ENCODE measurements around the gene PLCG1. TPM values are rescaled to one million over a fixed set of nuclear protein-coding genes. Genes with fewer than 3 reads are reported as not detected.
A peak's percentile ranks its signal among the peaks of the same experiment; 100 is the strongest.

Gene PLCG1
- total RNA-seq, 2 donors from 2014 or later = 185 to 255 TPM

DNA sequence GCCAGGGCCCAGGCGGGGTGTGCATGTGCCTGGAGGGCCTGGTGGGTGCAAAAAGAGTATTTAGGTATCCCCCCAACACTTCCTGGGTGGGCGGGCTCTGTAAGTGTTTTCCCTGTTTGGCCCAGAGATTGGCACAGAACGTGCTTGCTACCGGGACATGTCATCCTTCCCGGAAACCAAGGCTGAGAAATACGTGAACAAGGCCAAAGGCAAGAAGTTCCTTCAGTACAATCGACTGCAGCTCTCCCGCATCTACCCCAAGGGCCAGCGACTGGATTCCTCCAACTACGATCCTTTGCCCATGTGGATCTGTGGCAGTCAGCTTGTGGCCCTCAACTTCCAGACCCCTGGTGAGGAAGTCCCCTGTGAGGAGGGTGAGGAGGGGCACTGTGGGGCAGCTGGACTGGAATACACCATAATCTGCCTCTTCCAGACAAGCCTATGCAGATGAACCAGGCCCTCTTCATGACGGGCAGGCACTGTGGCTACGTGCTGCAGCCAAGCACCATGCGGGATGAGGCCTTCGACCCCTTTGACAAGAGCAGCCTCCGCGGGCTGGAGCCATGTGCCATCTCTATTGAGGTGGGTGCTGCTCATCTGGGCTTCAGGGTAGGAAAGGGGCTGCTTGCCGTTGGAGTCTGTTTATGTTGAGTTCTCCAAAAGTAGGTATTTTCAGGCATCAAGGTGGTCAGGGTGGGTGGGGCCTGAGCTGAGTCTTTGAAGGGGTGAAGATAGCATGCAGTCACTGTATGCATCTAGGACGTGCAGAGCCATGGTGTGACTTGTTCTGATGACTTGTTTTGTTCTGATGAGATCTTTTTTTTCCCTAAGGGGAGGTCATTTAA is 35.2 kb downstream of the PLCG1 start:
- peak overlapping the region; percentile 70 to 95 for H3K27ac ChIP-seq
- no peak overlapping the region for H3K4me3 ChIP-seq
- no peaks in the 10 kb centered on the region for H3K9me3 ChIP-seq
- H3K4me1 ChIP-seq (ENCODE audit: control insufficient read depth in 1 of 2, low read depth in 2 of 2) = peaks cover 33 to 57% of the 10 kb centered on the region in 2 donors
- DNase-seq (ENCODE audit: low spot score) (no peak), ATAC-seq (ENCODE audit: insufficient number of reproducible peaks, low FRiP score, low read depth) (no peak)
- TF ChIP-seq, protein P1, sequence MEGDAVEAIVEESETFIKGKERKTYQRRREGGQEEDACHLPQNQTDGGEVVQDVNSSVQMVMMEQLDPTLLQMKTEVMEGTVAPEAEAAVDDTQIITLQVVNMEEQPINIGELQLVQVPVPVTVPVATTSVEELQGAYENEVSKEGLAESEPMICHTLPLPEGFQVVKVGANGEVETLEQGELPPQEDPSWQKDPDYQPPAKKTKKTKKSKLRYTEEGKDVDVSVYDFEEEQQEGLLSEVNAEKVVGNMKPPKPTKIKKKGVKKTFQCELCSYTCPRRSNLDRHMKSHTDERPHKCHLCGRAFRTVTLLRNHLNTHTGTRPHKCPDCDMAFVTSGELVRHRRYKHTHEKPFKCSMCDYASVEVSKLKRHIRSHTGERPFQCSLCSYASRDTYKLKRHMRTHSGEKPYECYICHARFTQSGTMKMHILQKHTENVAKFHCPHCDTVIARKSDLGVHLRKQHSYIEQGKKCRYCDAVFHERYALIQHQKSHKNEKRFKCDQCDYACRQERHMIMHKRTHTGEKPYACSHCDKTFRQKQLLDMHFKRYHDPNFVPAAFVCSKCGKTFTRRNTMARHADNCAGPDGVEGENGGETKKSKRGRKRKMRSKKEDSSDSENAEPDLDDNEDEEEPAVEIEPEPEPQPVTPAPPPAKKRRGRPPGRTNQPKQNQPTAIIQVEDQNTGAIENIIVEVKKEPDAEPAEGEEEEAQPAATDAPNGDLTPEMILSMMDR (IDR thresholded peaks at IDR 0.05) = no peak
- no peaks in the 10 kb centered on the region for H3K27me3 ChIP-seq (replicated peaks; ENCODE audit: insufficient read depth)
- peaks cover 21% of the 10 kb centered on the region for H3K36me3 ChIP-seq

DNA sequence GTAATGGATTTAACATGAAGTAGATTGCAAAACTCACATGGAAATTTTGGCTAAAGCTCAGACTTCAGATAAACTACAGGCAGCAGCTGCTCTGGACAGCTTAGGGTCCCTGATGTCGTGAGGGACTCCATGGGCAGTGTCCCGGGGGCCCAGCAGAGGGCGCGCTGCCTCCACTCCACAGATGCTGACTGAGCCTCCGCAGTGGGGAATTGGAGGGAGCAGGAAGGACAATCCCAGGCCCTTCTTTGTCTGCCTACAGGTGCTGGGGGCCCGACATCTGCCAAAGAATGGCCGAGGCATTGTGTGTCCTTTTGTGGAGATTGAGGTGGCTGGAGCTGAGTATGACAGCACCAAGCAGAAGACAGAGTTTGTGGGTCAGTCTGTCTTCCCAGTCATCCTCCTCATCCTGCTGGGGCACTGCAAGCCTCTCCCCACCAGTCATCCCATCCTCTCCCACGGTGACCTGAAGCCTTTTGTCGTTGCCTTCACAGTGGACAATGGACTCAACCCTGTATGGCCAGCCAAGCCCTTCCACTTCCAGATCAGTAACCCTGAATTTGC is 35.9 kb downstream of the PLCG1 start:
- no peak overlapping the region for H3K4me3 ChIP-seq
- peaks cover 38 to 64% of the 10 kb centered on the region in 2 donors for H3K4me1 ChIP-seq (ENCODE audit: control insufficient read depth in 1 of 2, low read depth in 2 of 2)
- peaks cover 14% of the 10 kb centered on the region for H3K36me3 ChIP-seq
- H3K27me3 ChIP-seq (replicated peaks; ENCODE audit: insufficient read depth) = no peaks in the 10 kb centered on the region
- peak overlapping the region; percentile 84 to 95 for H3K27ac ChIP-seq
- DNase-seq (ENCODE audit: low spot score) = peak; percentile 51
- TF ChIP-seq, protein P1 (IDR thresholded peaks at IDR 0.05) = peak; percentile 93
- ATAC-seq (ENCODE audit: insufficient number of reproducible peaks, low FRiP score, low read depth) = peak; percentile 40
- no peaks in the 10 kb centered on the region for H3K9me3 ChIP-seq

DNA sequence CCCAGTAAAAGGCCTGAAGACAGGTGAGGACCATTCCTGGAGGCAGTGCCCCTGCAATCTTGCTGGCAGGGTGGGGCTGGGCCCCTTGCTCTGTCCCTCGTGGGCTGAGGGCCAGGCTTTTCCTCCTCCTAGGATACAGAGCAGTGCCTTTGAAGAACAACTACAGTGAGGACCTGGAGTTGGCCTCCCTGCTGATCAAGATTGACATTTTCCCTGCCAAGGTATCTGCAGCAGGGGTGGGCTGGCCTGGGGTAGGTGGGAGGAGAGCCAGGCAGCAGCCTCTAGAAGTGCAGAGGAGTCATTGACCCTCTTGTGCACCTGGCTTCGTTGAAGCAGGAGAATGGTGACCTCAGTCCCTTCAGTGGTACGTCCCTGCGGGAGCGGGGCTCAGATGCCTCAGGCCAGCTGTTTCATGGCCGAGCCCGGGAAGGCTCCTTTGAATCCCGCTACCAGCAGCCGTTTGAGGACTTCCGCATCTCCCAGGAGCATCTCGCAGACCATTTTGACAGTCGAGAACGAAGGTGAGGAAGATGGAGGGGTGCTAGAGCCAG is 36.5 kb downstream of the PLCG1 start:
- DNase-seq (ENCODE audit: low spot score) = no peak
- no peak for ATAC-seq (ENCODE audit: insufficient number of reproducible peaks, low FRiP score, low read depth)
- TF ChIP-seq, protein P1 (IDR thresholded peaks at IDR 0.05) = no peak
- Histone ChIP-seq H3K9me3 (no peaks in the 10 kb centered on the region), H3K4me1 (ENCODE audit: control insufficient read depth in 1 of 2, low read depth in 2 of 2) (peaks cover 43 to 70% of the 10 kb centered on the region in 2 donors), H3K36me3 (peaks cover 8% of the 10 kb centered on the region), H3K27ac (peak overlapping the region; percentile 84 to 95), H3K27me3 (replicated peaks; ENCODE audit: insufficient read depth) (no peaks in the 10 kb centered on the region), H3K4me3 (no peak overlapping the region)

DNA sequence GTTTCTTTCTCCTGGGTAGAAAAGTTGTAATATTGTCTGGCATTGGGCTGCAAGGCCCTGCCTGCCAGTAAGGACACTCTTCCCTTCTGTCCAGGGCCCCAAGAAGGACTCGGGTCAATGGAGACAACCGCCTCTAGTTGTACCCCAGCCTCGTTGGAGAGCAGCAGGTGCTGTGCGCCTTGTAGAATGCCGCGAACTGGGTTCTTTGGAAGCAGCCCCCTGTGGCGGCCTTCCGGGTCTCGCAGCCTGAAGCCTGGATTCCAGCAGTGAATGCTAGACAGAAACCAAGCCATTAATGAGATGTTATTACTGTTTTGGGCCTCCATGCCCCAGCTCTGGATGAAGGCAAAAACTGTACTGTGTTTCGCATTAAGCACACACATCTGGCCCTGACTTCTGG is 37.0 kb downstream of the PLCG1 start:
- TF ChIP-seq, protein P1 (IDR thresholded peaks at IDR 0.05) = no peak

DNA sequence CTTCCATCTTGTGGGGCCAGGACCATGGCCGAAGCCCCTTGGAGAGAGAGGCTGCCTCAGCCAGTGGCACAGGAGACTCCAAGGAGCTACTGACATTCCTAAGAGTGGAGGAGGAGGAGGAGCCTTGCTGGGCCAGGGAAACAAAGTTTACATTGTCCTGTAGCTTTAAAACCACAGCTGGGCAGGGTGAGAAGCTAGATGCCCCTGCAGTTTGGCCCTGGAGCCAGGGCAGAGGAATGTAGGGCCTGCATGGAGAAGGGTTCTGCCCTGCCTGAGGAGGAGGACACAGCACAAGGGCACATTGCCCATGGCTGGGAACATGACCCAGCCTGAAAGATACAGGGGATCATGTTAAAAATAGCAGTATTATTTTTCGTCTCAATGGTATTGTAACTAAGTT is 37.4 kb downstream of the PLCG1 start:
- Histone ChIP-seq H3K4me1 (ENCODE audit: control insufficient read depth in 1 of 2, low read depth in 2 of 2) (peaks cover 44 to 80% of the 10 kb centered on the region in 2 donors), H3K4me3 (no peak overlapping the region), H3K9me3 (no peaks in the 10 kb centered on the region), H3K36me3 (peaks cover 4% of the 10 kb centered on the region), H3K27me3 (replicated peaks; ENCODE audit: insufficient read depth) (no peaks in the 10 kb centered on the region), H3K27ac (peak overlapping the region; percentile 84 to 95)
- TF ChIP-seq, protein P1 (IDR thresholded peaks at IDR 0.05) = no peak
- ATAC-seq (ENCODE audit: insufficient number of reproducible peaks, low FRiP score, low read depth) = no peak
- DNase-seq (ENCODE audit: low spot score) = no peak

More for the DNA sequence above, 37.0 kb downstream of the PLCG1 start:
- Histone ChIP-seq H3K4me3 (no peak overlapping the region), H3K36me3 (peaks cover 4% of the 10 kb centered on the region), H3K9me3 (no peaks in the 10 kb centered on the region), H3K27ac (peak overlapping the region; percentile 84 to 95), H3K4me1 (ENCODE audit: control insufficient read depth in 1 of 2, low read depth in 2 of 2) (peaks cover 44 to 76% of the 10 kb centered on the region in 2 donors), H3K27me3 (replicated peaks; ENCODE audit: insufficient read depth) (no peaks in the 10 kb centered on the region)
- ATAC-seq (ENCODE audit: insufficient number of reproducible peaks, low FRiP score, low read depth) = no peak
- DNase-seq (ENCODE audit: low spot score) = no peak

Data from thoracic aorta (tissue), 2 donors.